IPS-18c (cell line): ENCODE data around the gene ZNF69.
"Not testable (repeated sequence)": the region's sequence is repeated elsewhere in the genome, so short reads cannot be mapped to it uniquely, and the experiment has no call there.

ENCODE experiments used
- H3K4me3 ChIP-seq: 2 replicates; pipeline ENCODE4 v1.7.0; 2013; ENCODE audit warnings: low read depth, mild to moderate bottlenecking, low read length, moderate library complexity; ENCODE audit not compliant: insufficient read depth
- H3K9me3 ChIP-seq: one replicate; pipeline ENCODE4 v1.6.1; 2013; ENCODE audit warnings: mild to moderate bottlenecking, low read length, moderate library complexity; ENCODE audit not compliant: control insufficient read depth, insufficient read depth

The ZNF69 gene

GRCh38 chr19:11881151-11881800, 6.3 kb upstream of the ZNF69 start:
- Histone ChIP-seq H3K4me3 (no peak overlapping the region), H3K9me3 (peaks cover 4% of the 10 kb centered on the region)

GRCh38 chr19:11882606-11883005, 5.0 kb upstream of the ZNF69 start:
- no peak overlapping the region for H3K4me3 ChIP-seq
- peaks cover 4% of the 10 kb centered on the region for H3K9me3 ChIP-seq

GRCh38 chr19:11887234-11887610, 360 bp upstream of the ZNF69 start:
- peaks cover 2% of the 10 kb centered on the region for H3K9me3 ChIP-seq
- peak overlapping the region; percentile 94 for H3K4me3 ChIP-seq

- H3K9me3 ChIP-seq, H3K4me3 ChIP-seq: not testable (repeated sequence)
Measured at GRCh38 chr19:11889901-11890300, 2.3 kb downstream of the ZNF69 start.

GRCh38 chr19:11890634-11891033, 3.1 kb downstream of the ZNF69 start:
- Histone ChIP-seq H3K4me3 (no peak overlapping the region), H3K9me3 (peaks cover 2% of the 10 kb centered on the region)

- Histone ChIP-seq H3K4me3 (no peak overlapping the region), H3K9me3 (peaks cover 4% of the 10 kb centered on the region)
Measured at GRCh38 chr19:11894851-11895250, 7.3 kb downstream of the ZNF69 start.

- peaks cover 37% of the 10 kb centered on the region for H3K9me3 ChIP-seq
- no peak overlapping the region for H3K4me3 ChIP-seq
Measured at GRCh38 chr19:11902228-11902627, 14.6 kb downstream of the ZNF69 start.

- Histone ChIP-seq H3K9me3 (peaks cover 32% of the 10 kb centered on the region), H3K4me3 (peak overlapping the region; percentile 38)
Measured at GRCh38 chr19:11905928-11906327, 18.3 kb downstream of the ZNF69 start.

- H3K9me3 ChIP-seq: peaks cover 24% of the 10 kb centered on the region
- H3K4me3 ChIP-seq: not testable (repeated sequence)
Measured at GRCh38 chr19:11911937-11912336, 24.4 kb downstream of the ZNF69 start.

- not testable (repeated sequence) for H3K4me3 ChIP-seq
- H3K9me3 ChIP-seq: peaks cover 25% of the 10 kb centered on the region
Measured at GRCh38 chr19:11914417-11915051, 27.0 kb downstream of the ZNF69 start.

GRCh38 chr19:11921852-11922495, 34.4 kb downstream of the ZNF69 start:
- H3K4me3 ChIP-seq: no peak overlapping the region
- H3K9me3 ChIP-seq: peaks cover 1% of the 10 kb centered on the region

GRCh38 chr19:11924886-11925650, 37.5 kb downstream of the ZNF69 start, which contains the start of gene ZNF700:
ZNF700 (plus strand) TSS chr19:11925107; CDS start chr19:11925211, 104 bp downstream.
- H3K4me3 ChIP-seq: peak within 1 kb of the TSS; percentile 95
- no peaks in the 10 kb centered on the region for H3K9me3 ChIP-seq

GRCh38 chr19:11925651-11926187, 38.1 kb downstream of the ZNF69 start:
- H3K4me3 ChIP-seq: peak overlapping the region; percentile 95
- not testable (repeated sequence) for H3K9me3 ChIP-seq

GRCh38 chr19:11927227-11927626, 39.6 kb downstream of the ZNF69 start:
- no peak overlapping the region for H3K4me3 ChIP-seq
- peaks cover 6% of the 10 kb centered on the region for H3K9me3 ChIP-seq

GRCh38 chr19:11931051-11931450, 43.5 kb downstream of the ZNF69 start:
- H3K4me3 ChIP-seq: no peak overlapping the region
- H3K9me3 ChIP-seq: peaks cover 19% of the 10 kb centered on the region

GRCh38 chr19:11931513-11931912, 43.9 kb downstream of the ZNF69 start:
- peaks cover 19% of the 10 kb centered on the region for H3K9me3 ChIP-seq
- no peak overlapping the region for H3K4me3 ChIP-seq

GRCh38 chr19:11935829-11936228, 48.2 kb downstream of the ZNF69 start:
- H3K4me3 ChIP-seq: not testable (repeated sequence)
- H3K9me3 ChIP-seq: peaks cover 23% of the 10 kb centered on the region
